Omental fat pad (tissue), 4 donors: ENCODE results near the gene PPFIA4. TPM values are rescaled to one million over a fixed set of nuclear protein-coding genes. Genes with fewer than 3 reads are reported as not detected.

Source experiments
- ATAC-seq: fragments of 150-250 bp; one replicate; pipeline ENCODE4 v1.9.1; 2016; ENCODE audit warnings: mild to moderate bottlenecking, moderate library complexity; ENCODE audit not compliant: low FRiP score
- DNase-seq: peaks from one replicate; pipeline ENCODE4 v3.0.0-alpha.2; 2019; ENCODE audit warnings: low spot score
- total RNA-seq, 4 donors: library from RNA; depleted of rRNA; stranded (reverse); fragments of >200 nt; gene quantifications; one replicate each; pipeline ENCODE4 v1.1.0, GENCODE V29; 2016
- TF ChIP-seq, protein P1 (sequence below), 3 donors: fragments of 450-650 bp; IDR thresholded peaks; one replicate each; pipeline ENCODE4 v1.5.1; 2016 to 2017; ENCODE audit warnings: antibody characterized with exemption in 3 of 3, mild to moderate bottlenecking in 3 of 3, moderate library complexity in 2 of 3

PPFIA4 gene
- total RNA-seq, 4 donors from 2014 or later = 0.72 to 1.4 (median 1.2) TPM; not detected in 1

DNA sequence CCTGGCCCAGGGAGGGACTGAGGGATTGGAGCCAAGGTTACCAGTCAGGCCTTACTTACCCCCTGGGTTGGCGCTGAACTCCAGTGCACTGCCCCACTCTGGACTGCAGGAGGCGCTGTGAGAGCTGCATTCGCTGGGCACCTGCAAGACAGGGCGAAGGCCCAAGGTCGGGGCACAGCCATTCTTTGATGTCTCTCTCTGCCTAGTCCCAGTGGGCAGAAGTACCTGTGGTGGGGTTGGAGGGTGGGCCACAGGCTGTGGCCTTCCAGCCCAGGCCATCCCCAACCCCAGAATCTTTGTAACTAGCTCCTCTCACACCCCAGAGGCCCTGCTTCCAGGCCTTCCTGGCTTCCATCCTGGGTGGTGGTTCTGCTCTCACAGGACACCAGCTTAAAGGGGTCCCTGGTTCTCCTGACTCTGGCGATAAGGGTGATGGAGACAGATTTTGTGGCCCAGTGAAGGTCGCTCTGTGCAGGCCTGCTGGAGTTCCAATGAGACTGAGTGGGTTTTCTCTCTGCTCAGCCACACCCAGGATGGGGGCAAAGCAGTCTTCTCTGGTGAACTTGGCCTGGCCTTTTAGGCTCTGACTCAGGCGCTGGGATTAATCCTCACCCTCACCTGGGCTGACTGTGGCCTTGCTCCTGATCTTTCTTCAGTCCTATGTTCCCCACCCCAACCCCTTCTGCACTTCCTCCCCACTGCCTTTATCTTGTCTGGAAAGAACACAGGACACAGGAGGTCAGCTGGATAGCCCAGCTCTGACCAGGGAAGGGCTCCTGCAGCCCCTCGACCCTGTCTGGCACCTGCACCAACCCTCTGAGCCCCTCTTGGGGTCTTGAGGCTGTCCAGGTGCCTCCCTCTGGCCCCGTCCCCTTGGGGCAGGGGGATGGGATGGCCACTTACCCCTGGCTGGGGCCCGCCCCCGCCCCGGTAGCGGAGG is 58.6 kb downstream of the PPFIA4 start:
- TF ChIP-seq, protein P1, sequence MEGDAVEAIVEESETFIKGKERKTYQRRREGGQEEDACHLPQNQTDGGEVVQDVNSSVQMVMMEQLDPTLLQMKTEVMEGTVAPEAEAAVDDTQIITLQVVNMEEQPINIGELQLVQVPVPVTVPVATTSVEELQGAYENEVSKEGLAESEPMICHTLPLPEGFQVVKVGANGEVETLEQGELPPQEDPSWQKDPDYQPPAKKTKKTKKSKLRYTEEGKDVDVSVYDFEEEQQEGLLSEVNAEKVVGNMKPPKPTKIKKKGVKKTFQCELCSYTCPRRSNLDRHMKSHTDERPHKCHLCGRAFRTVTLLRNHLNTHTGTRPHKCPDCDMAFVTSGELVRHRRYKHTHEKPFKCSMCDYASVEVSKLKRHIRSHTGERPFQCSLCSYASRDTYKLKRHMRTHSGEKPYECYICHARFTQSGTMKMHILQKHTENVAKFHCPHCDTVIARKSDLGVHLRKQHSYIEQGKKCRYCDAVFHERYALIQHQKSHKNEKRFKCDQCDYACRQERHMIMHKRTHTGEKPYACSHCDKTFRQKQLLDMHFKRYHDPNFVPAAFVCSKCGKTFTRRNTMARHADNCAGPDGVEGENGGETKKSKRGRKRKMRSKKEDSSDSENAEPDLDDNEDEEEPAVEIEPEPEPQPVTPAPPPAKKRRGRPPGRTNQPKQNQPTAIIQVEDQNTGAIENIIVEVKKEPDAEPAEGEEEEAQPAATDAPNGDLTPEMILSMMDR (IDR thresholded peaks at IDR 0.05) = no peak
- no peak for ATAC-seq
- DNase-seq = no peak

DNA sequence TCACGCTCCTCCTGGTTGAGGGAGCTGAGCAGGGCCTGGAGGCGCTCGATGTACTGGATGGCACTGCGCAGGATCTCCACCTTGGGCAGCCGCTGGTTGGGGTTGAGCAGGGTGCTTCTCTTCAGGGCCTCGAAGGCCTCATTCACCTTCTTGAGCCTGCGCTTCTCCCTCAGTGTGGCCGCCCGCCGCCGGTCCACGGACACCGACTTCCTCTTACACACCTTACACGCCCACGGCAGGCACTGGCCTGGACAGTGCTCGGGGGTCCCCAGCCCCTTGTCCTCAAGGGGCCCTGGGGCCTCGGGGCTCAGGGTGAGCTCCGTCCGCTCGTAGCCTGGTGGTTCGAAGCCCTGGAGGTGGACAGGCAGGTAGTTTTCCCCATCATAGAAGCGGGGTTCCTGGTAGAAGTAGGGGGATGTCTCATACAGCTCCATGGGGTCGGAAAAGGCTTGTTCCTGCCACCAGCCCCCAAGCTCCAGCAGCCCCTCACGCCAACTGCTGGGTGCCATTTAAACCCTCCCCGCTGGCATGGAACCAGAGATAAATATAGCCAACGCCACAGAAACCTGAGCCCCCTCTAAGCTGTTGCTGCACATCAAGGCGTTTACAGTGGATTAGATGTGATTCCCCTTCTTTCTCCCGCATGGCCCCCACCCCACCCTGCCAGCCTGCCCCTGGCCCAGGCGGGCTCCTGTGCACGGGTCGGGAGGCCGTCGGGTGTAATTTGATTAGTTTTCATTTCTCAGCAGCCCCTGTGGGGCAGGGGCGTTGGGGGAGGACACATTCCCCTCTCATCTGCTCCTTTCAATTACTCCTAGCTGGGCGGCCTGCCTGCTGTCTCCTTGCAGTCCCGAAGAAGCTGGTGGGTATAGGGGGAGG is 59.5 kb downstream of the PPFIA4 start, which contains the start of gene MYOG:
Gene MYOG (minus strand): TSS at position 485 of the 879 bp plus-strand sequence. CDS start 51 bp downstream, at position 434.
- ATAC-seq (no peak), DNase-seq (no peak)
- TF ChIP-seq, protein P1 (IDR thresholded peaks at IDR 0.05) = no peak

DNA sequence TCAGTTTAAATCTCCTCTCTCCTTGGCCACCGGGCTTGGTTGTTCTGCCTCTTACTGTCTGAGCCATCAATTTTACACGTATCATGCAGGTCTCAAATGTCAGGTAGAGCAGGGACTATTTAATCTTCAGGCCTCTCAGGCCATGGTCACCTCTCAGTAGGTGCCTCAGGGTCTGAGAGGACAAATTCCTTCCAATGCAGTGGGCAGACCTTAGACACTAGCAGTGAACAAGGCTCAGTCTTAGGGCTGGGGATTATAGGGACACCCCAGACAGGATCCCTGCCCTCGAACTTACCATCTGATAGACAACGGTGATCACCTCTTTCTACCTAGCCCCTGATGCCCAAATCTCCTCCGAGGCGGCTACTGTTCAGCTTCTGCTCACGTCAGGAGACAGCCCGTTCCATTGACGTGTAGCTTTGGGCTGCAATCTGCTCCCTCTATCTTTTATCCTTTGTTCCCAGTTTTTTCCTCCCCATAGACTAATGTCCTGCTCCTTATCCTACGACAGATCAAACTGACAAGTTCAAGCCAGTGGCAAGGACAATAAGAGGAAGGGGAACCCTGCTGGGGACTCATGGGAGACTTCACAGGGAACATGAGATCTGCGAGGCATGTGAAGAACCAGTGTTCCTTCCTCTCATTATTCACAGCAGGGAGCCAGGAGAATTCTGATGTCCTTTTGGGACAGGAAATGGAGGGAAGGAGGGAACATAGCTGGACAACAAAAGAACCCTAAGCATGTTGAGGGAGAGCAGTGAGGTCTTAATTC is 60.9 kb downstream of the PPFIA4 start:
- TF ChIP-seq, protein P1 (IDR thresholded peaks at IDR 0.05) = no peak
- ATAC-seq (no peak), DNase-seq (no peak)

DNA sequence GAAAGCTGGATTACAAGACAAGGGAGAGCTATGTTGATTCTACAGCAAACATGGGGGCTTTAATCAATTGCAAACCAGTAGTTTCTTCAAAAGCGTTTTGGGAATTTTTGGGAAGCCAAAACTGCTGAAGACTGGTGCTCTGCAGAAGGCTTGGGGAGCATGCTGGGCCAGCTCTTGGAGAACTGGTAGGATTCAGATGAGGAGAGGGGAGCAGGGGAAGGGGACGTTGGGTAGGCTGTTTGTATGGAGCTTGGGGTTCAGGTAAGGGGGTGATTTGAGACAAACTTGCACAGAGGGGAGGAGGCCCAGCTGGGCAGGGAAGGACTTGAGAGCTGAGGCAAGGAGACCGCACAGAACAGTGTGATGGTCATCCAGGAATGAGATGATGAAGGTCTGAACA is 62.1 kb downstream of the PPFIA4 start:
- TF ChIP-seq, protein P1 (IDR thresholded peaks at IDR 0.05) = no peak
- DNase-seq = no peak
- ATAC-seq = no peak

DNA sequence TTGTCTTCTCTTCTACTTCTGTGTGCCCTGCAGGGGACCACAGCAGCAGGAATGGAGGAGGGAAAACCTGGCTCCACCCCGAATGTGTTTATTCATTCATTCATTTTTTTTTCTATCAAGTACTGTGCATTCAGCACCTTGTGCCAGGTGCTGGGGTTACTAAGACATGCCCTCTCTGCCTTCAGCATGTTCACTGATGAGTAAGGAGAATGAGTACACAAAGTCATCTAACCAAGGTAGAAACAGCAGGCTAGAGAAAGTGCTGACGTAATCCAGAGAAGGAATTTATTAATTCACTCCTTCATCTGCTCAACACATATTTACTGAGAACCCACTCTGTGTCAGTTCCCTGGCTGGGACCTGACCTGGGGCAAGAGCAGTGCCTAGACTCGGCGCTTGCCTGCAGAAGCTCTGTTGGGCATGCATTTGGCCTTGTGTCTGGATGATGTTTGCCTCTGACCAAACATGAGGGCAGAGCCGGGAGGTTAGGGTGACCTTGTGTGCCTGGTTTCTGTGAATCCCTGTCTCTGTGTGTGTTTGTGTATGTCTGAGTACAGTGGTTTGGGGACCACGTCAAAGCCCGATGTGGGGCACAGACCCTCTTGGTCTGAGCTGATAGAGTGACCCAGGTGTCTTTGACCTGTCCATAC is 62.8 kb downstream of the PPFIA4 start:
- DNase-seq (no peak), ATAC-seq (no peak)
- TF ChIP-seq, protein P1 (IDR thresholded peaks at IDR 0.05) = no peak

DNA sequence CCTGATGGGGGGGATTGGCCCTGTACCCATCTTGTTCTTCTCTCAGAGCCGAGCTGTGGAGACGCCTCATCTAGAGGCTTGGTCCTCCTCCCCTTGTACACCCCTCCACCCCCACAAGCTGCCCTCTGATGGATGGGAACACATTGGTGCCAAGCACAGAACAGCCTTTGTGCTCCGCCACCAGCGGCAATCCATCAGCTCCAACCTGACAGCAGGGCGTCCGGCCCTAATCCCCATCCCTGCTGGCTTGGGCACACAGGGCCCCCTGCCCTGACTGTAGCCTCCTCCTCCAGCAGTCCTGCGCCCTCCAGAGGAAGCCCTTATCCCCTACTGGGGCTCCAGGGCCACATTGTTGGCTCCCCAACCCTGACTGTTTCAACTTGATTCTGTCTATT is 63.4 kb downstream of the PPFIA4 start:
- TF ChIP-seq, protein P1 (IDR thresholded peaks at IDR 0.05) = no peak
- no peak for ATAC-seq
- DNase-seq = no peak
